Measurements from ENCODE around the gene FXR2. TPM values are rescaled to one million over a fixed set of nuclear protein-coding genes. Genes with fewer than 3 reads are reported as not detected.

FXR2 gene
- total and polyA plus RNA-seq, 9 of the 15 experiments (the other 6 are each of a cell fraction or from before 2014, with no cell fraction given), result 2.0 to 49.3 (median 24.5) TPM

DNA sequence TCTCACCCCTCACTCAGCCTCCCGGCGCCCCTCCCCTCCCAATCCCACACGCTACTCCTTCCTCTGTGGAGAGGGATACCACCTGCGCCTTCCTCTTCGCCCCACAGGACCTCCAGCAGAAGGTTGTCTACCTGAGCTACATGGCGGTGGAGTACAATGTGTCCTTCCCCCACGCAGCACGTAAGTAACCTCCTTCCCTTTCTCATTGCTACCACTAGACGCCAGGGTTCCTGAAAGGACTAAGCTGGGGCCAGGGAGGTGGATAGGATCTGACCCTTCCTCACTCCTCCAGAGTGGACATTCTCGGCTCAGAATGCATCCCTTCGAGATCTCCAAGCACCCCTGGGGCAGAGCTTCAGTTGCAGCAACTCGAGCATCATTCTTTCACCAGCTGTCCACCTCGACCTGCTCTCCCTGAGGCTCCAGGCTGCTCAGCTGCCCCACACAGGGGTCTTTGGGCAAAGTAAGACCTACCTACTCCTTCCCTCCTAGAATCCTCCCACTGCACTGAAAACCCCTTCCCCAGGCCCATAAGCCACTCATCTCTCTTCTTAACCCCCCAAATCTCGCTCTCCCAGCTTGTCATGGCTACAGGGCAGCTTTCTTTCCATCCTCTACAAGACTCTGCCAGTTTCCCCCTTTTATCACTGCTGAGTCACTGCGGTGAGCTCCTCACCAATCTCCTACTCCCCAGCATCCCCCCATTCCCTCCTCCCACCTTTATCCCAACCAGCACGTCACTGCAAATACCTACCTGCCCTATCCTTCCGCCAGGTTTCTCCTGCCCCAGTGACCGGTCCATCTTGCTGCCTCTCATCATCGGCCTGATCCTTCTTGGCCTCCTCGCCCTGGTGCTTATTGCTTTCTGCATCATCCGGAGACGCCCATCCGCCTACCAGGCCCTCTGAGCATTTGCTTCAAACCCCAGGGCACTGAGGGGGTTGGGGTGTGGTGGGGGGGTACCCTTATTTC lies 33.8 kb downstream of the FXR2 start (continued):
- TF ChIP-seq FOSL1 (tag; conservative IDR thresholded peaks at IDR 0.05), result peak; percentile 63
- peak; percentile 62; the same call in 1 of the 2 replicates for TF ChIP-seq SMARCA4 (IDR thresholded peaks at IDR 0.05)
- TF ChIP-seq ZEB2 (IDR thresholded peaks at IDR 0.05), result peak; percentile 83
- no peak for TF ChIP-seq RUNX1 (IDR thresholded peaks at IDR 0.05; ENCODE audit: low read depth)
- no peak for TF ChIP-seq NR4A1 (CRISPR knock-in tag; IDR thresholded peaks at IDR 0.05)
- no peak for TF ChIP-seq NR4A1 (tag; IDR thresholded peaks at IDR 0.05)
- peak; percentile 85 for TF ChIP-seq MAFF (IDR thresholded peaks at IDR 0.05; ENCODE audit: low read length)
- TF ChIP-seq, protein P1, sequence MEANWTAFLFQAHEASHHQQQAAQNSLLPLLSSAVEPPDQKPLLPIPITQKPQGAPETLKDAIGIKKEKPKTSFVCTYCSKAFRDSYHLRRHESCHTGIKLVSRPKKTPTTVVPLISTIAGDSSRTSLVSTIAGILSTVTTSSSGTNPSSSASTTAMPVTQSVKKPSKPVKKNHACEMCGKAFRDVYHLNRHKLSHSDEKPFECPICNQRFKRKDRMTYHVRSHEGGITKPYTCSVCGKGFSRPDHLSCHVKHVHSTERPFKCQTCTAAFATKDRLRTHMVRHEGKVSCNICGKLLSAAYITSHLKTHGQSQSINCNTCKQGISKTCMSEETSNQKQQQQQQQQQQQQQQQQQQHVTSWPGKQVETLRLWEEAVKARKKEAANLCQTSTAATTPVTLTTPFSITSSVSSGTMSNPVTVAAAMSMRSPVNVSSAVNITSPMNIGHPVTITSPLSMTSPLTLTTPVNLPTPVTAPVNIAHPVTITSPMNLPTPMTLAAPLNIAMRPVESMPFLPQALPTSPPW (CRISPR knock-in tag; IDR thresholded peaks at IDR 0.05), result peak; percentile 59
- TF ChIP-seq DPF2 (IDR thresholded peaks at IDR 0.05), result peak; percentile 74
- no peak for TF ChIP-seq ZNF232 (CRISPR knock-in tag; IDR thresholded peaks at IDR 0.05)
- no peak for TF ChIP-seq GTF2F1 (IDR thresholded peaks at IDR 0.05; ENCODE audit: low read depth, low read length)
- TF ChIP-seq NCOR1 (IDR thresholded peaks at IDR 0.05), result peak; percentile 47; the same call in 1 of the 2 replicates
- TF ChIP-seq JUND (IDR thresholded peaks at IDR 0.05; ENCODE audit: borderline replicate concordance, low read depth, low read length), result peak; percentile 68
- TF ChIP-seq JUND (tag; IDR thresholded peaks at IDR 0.05; ENCODE audit: borderline replicate concordance, low read depth, low read length), result peak; percentile 45; the same call in 1 of the 3 replicates
- TF ChIP-seq ZKSCAN8 (CRISPR knock-in tag; IDR thresholded peaks at IDR 0.05), result no peak
- TF ChIP-seq FOXA1 (IDR thresholded peaks at IDR 0.05; ENCODE audit: borderline replicate concordance), result no peak
- TF ChIP-seq PHF8 (IDR thresholded peaks at IDR 0.05; ENCODE audit: borderline replicate concordance, low read length), result no peak
- no peak for TF ChIP-seq POLR2A (conservative IDR thresholded peaks at IDR 0.05)
- 0 out of 2 replicates have a peak, but pooled peaks have one; percentile 26 for TF ChIP-seq MTA1 (IDR thresholded peaks at IDR 0.05; ENCODE audit: borderline replicate concordance)

Measured in K562 (cell line).